ENCODE data around the gene CDK4. TPM values are rescaled to one million over a fixed set of nuclear protein-coding genes. Genes with fewer than 3 reads are reported as not detected.

Gene CDK4
- total and polyA plus RNA-seq, 2 of the 13 experiments (the other 11 are each of a cell fraction or from before 2014, with no cell fraction given), result 191 to 209 TPM

DNA sequence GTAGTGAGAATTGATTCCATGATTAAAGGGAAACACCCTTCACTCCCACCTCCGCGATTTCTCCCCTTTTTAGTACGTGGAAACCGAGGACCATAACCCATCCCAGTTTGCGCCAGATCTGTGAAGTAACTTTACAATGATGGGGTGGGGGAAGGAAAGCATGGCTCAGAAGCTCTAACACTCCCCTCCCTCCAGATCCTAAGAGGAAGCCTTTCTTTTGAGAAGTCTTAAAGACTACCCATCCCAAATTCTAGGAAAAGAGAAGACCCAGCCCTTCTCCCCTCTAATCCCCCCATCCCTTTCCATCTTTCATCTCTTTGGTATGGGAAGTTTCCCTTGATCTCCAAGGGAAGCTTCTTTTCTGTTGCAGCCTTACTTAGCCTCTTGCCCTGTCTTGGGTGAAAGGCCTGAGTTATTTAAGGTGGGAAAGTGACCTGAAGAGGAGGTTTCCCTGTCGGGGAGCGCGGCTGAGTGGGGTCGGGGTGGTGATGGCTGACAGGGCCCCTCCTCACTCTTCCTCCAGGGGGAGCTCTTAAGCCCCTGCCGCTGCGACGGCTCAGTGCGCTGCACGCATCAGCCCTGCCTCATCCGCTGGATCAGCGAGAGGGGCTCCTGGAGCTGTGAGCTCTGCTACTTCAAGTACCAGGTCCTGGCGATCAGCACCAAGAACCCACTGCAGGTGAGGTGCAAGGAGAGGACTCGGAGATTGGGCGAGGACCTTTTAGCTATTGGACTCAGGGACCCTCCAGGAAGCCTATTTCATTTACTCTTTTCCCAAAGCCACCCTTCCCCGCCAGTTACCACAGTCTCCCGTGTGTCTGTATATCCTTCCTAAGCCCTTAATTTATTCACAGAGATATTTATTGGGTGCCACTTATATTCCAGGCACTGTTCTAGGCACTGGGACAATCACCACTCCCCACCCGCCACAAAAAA is 4.6 kb upstream of the CDK4 start (continued):
- TF ChIP-seq AHDC1 (CRISPR knock-in tag; IDR thresholded peaks at IDR 0.05; ENCODE audit: borderline replicate concordance), result no peak
- TF ChIP-seq ZNF598 (CRISPR knock-in tag; IDR thresholded peaks at IDR 0.05; ENCODE audit: borderline replicate concordance), result no peak
- TF ChIP-seq ZNF660 (CRISPR knock-in tag; IDR thresholded peaks at IDR 0.05; ENCODE audit: borderline replicate concordance, low read depth), result no peak
- TF ChIP-seq ZSCAN31 (CRISPR knock-in tag; IDR thresholded peaks at IDR 0.05; ENCODE audit: low read depth), result no peak
- no peak for TF ChIP-seq ZNF770 (CRISPR knock-in tag; IDR thresholded peaks at IDR 0.05)
- TF ChIP-seq FOSL1 (CRISPR knock-in tag; IDR thresholded peaks at IDR 0.05; ENCODE audit: borderline replicate concordance), result no peak
- no peak for TF ChIP-seq ZNF329 (CRISPR knock-in tag; IDR thresholded peaks at IDR 0.05; ENCODE audit: low read depth)
- TF ChIP-seq ZSCAN12 (CRISPR knock-in tag; IDR thresholded peaks at IDR 0.05), result no peak
- no peak for TF ChIP-seq REL (CRISPR knock-in tag; conservative IDR thresholded peaks at IDR 0.05)
- TF ChIP-seq XRCC5 (optimal IDR thresholded peaks at IDR 0.05; ENCODE audit: low read length), result peak; percentile 89
- TF ChIP-seq ZNF780A (CRISPR knock-in tag; IDR thresholded peaks at IDR 0.05), result no peak
- peak; percentile 33 for TF ChIP-seq AGO1 (IDR thresholded peaks at IDR 0.05; ENCODE audit: low read depth, low read length, poor library complexity, severe bottlenecking)
- no peak for TF ChIP-seq ZNF317 (CRISPR knock-in tag; IDR thresholded peaks at IDR 0.05)
- TF ChIP-seq NR2F6 (IDR thresholded peaks at IDR 0.05), result no peak
- TF ChIP-seq NR2F6 (CRISPR knock-in tag; IDR thresholded peaks at IDR 0.05), result 0 out of 2 replicates have a peak, but pooled peaks have one; percentile 17
- no peak for TF ChIP-seq RFX3 (CRISPR knock-in tag; IDR thresholded peaks at IDR 0.05)
- TF ChIP-seq ATF6 (CRISPR knock-in tag; conservative IDR thresholded peaks at IDR 0.05), result no peak
- peak; percentile 59; the same call in 1 of the 2 replicates for TF ChIP-seq SPEN (CRISPR knock-in tag; IDR thresholded peaks at IDR 0.05; ENCODE audit: low read depth)
- no peak for TF ChIP-seq MAF1 (CRISPR knock-in tag; IDR thresholded peaks at IDR 0.05; ENCODE audit: borderline replicate concordance)
- TF ChIP-seq PHF21A (CRISPR knock-in tag; IDR thresholded peaks at IDR 0.05), result 0 out of 2 replicates have a peak, but pooled peaks have one; percentile 10
